WTC11 (cell line): ENCODE data around the gene SPHK2. TPM values are rescaled to one million over a fixed set of nuclear protein-coding genes. Genes with fewer than 3 reads are reported as not detected.

Source experiments
- ATAC-seq: fragments of 200-7000 bp; cut with Tn5 transposase; 2 replicates; pipeline ENCODE4 v1.10.0; 2021; ENCODE audit warnings: mild to moderate bottlenecking, moderate library complexity
- CTCF ChIA-PET: fragments of 300-600 bp; sonication (Branson Sonifier 250); formaldehyde crosslinking; loops from one replicate; lab custom pipeline; 2021; ENCODE audit warnings: antibody characterized with exemption; lab: Charles Lee
- POLR2A ChIA-PET: fragments of 350-600 bp; sonication (Branson Sonifier 250); formaldehyde crosslinking; loops from one replicate; lab custom pipeline; 2021; ENCODE audit warnings: antibody characterized with exemption; lab: Charles Lee
- DNase-seq: peaks from one replicate; pipeline ENCODE4 v3.0.0; 2021; ENCODE audit warnings: low spot score
- H3K27ac Mint-ChIP-seq: 2 replicates; pipeline ENCODE4 v1.8.0; 2021; ENCODE audit warnings: mixed read lengths
- H3K27me3 Mint-ChIP-seq: 2 replicates; pipeline ENCODE4 v1.8.0; 2021; ENCODE audit warnings: low read depth, mild to moderate bottlenecking, moderate library complexity, mixed read lengths
- H3K36me3 Mint-ChIP-seq: 2 replicates; pipeline ENCODE4 v1.8.0; 2021; ENCODE audit warnings: mixed read lengths
- H3K4me1 Mint-ChIP-seq: 2 replicates; pipeline ENCODE4 v1.8.0; 2022; ENCODE audit warnings: mixed read lengths
- H3K4me3 Mint-ChIP-seq: 2 replicates; pipeline ENCODE4 v1.8.0; 2021; ENCODE audit warnings: mild to moderate bottlenecking, moderate library complexity, mixed read lengths
- H3K9me3 Mint-ChIP-seq: 2 replicates; pipeline ENCODE4 v1.8.0; 2021; ENCODE audit warnings: mixed read lengths
- AFF4 ChIP-seq: sonication (generic); formaldehyde crosslinking; IDR thresholded peaks from 2 replicates; pipeline ENCODE4 v1.8.1; 2023; ENCODE audit warnings: mild to moderate bottlenecking, missing genetic modification reagents, borderline replicate concordance
- ARID4B ChIP-seq: sonication (generic); formaldehyde crosslinking; IDR thresholded peaks from 2 replicates; pipeline ENCODE4 v1.8.0; 2023; ENCODE audit warnings: missing genetic modification reagents, mild to moderate bottlenecking, borderline replicate concordance
- ATF2 ChIP-seq: sonication (generic); formaldehyde crosslinking; IDR thresholded peaks from 2 replicates; pipeline ENCODE4 v1.8.1; 2022; ENCODE audit warnings: low read depth, missing genetic modification reagents, borderline replicate concordance
- ERG ChIP-seq: fragments of 250-450 bp; sonication (Bioruptor Pico); IDR thresholded peaks from 2 replicates; pipeline ENCODE4 v1.8.0; 2021; ENCODE audit warnings: mild to moderate bottlenecking
- GABPB1 ChIP-seq: sonication (generic); formaldehyde crosslinking; IDR thresholded peaks from 2 replicates; pipeline ENCODE4 v1.8.1; 2023; ENCODE audit warnings: mild to moderate bottlenecking, missing genetic modification reagents
- IRF2 ChIP-seq: sonication (generic); formaldehyde crosslinking; IDR thresholded peaks from 2 replicates; pipeline ENCODE4 v1.8.0; 2022; ENCODE audit warnings: low read depth, missing genetic modification reagents, borderline replicate concordance
- JAZF1 ChIP-seq: fragments of 250-450 bp; sonication (Bioruptor Pico); IDR thresholded peaks from 2 replicates; pipeline ENCODE4 v1.9.0; 2021; ENCODE audit warnings: moderate library complexity, mild to moderate bottlenecking, inconsistent platforms
- MLX ChIP-seq: sonication (generic); formaldehyde crosslinking; IDR thresholded peaks from 2 replicates; pipeline ENCODE4 v1.8.1; 2023; ENCODE audit warnings: mild to moderate bottlenecking, missing genetic modification reagents, moderate library complexity
- PREB ChIP-seq: sonication (generic); formaldehyde crosslinking; IDR thresholded peaks from 2 replicates; pipeline ENCODE4 v1.8.1; 2022; ENCODE audit warnings: mild to moderate bottlenecking, missing genetic modification reagents, moderate library complexity, borderline replicate concordance
- PRRX2 ChIP-seq: fragments of 250-450 bp; sonication (Bioruptor Pico); IDR thresholded peaks from 2 replicates; pipeline ENCODE4 v1.8.0; 2021; ENCODE audit warnings: mild to moderate bottlenecking
- RORB ChIP-seq: fragments of 250-450 bp; sonication (Bioruptor Pico); IDR thresholded peaks from 2 replicates; pipeline ENCODE4 v1.9.0; 2021; ENCODE audit warnings: mild to moderate bottlenecking
- SMAD3 ChIP-seq: sonication (generic); formaldehyde crosslinking; IDR thresholded peaks from 2 replicates; pipeline ENCODE4 v1.8.0; 2022; ENCODE audit warnings: missing genetic modification reagents, mild to moderate bottlenecking, borderline replicate concordance
- SMAD4 ChIP-seq: sonication (generic); formaldehyde crosslinking; IDR thresholded peaks from 2 replicates; pipeline ENCODE4 v1.8.0; 2022; ENCODE audit warnings: mild to moderate bottlenecking, missing genetic modification reagents
- ZBTB21 ChIP-seq: sonication (generic); formaldehyde crosslinking; IDR thresholded peaks from 2 replicates; pipeline ENCODE4 v1.8.1; 2023; ENCODE audit warnings: mild to moderate bottlenecking, missing genetic modification reagents, borderline replicate concordance
- ZBTB43 ChIP-seq: sonication (generic); formaldehyde crosslinking; IDR thresholded peaks from 2 replicates; pipeline ENCODE4 v1.8.1; 2023; ENCODE audit warnings: mild to moderate bottlenecking, missing genetic modification reagents
- ZNF281 ChIP-seq: sonication (generic); formaldehyde crosslinking; IDR thresholded peaks from 2 replicates; pipeline ENCODE4 v1.8.0; 2023; ENCODE audit warnings: mild to moderate bottlenecking, missing genetic modification reagents
- ZNF671 ChIP-seq: fragments of 250-450 bp; sonication (Bioruptor Pico); IDR thresholded peaks from 2 replicates; pipeline ENCODE4 v1.8.0; 2021; ENCODE audit warnings: mild to moderate bottlenecking
- total RNA-seq: library from RNA; stranded (reverse); gene quantifications from 3 replicates; pipeline ENCODE4 v1.2.3, GENCODE V29; 2021

The SPHK2 gene
- total RNA-seq, 1 experiment from 2014 or later = 64.6 TPM

- no peak for TF ChIP-seq GABPB1 (CRISPR knock-in tag)
- no peak for TF ChIP-seq ARID4B (CRISPR knock-in tag)
- no peak for TF ChIP-seq ZBTB21
- TF ChIP-seq ATF2 = no peak
- TF ChIP-seq SMAD4 (CRISPR knock-in tag) = no peak
- peak; percentile 92 for TF ChIP-seq PRRX2
- TF ChIP-seq IRF2 (CRISPR knock-in tag) = no peak
- TF ChIP-seq SMAD3 (CRISPR knock-in tag) = no peak
- TF ChIP-seq ZNF281 (CRISPR knock-in tag) = no peak
Observed at GRCh38 chr19:48613852-48614435, 5.4 kb upstream of the SPHK2 start (continued).

- DNase-seq = peak; percentile 74
- CTCF ChIA-PET = interaction anchor here (0.6 to 2.7 kb wide), 8 partner anchors 9 to 125 kb away, joined by 4 to 17 read pairs (median 6); no protein-coding TSS in a partner anchor
- peak; percentile 13 for ATAC-seq
- Mint-ChIP-seq H3K9me3 (no peaks in the 10 kb centered on the region), H3K4me1 (peaks cover 52% of the 10 kb centered on the region), H3K4me3 (peak within 1 kb of the TSS; percentile 99), H3K27me3 (no peaks in the 10 kb centered on the region), H3K36me3 (peaks cover 40% of the 10 kb centered on the region), H3K27ac (peak within 1 kb of the TSS; percentile 98)
- POLR2A ChIA-PET = interaction anchor here (0.7 to 2.6 kb wide), 10 partner anchors 10 to 281 kb away, joined by 3 to 18 read pairs (median 4); partner anchors contain the start of gene CA11
- TF ChIP-seq MLX (no peak), AFF4 (CRISPR knock-in tag) (peak; percentile 59; the same call in 1 of the 2 replicates), PREB (no peak), RORB (CRISPR knock-in tag) (no peak), ZNF671 (CRISPR knock-in tag) (peak; percentile 98), ZBTB43 (CRISPR knock-in tag) (peak; percentile 70; the same call in 1 of the 2 replicates), JAZF1 (no peak), ERG (CRISPR knock-in tag) (peak; percentile 97)
Observed at GRCh38 chr19:48614436-48615230, 4.7 kb upstream of the SPHK2 start, which contains the start of gene FAM83E. Gene FAM83E, minus strand, starts transcription at chr19:48615076. Its CDS starts 1,704 bp downstream, at chr19:48613372.
